GM18858 (cell line): ENCODE data around the gene ZMIZ1.
"Not testable (repeated sequence)": the region's sequence is repeated elsewhere in the genome, so short reads cannot be mapped to it uniquely, and the experiment has no call there.

Source experiments
- ATAC-seq: cut with Tn5 transposase; IDR thresholded peaks from one replicate; pipeline ENCODE4 v1.9.1; 2021; ENCODE audit not compliant: unreplicated experiment

The ZMIZ1 gene

DNA sequence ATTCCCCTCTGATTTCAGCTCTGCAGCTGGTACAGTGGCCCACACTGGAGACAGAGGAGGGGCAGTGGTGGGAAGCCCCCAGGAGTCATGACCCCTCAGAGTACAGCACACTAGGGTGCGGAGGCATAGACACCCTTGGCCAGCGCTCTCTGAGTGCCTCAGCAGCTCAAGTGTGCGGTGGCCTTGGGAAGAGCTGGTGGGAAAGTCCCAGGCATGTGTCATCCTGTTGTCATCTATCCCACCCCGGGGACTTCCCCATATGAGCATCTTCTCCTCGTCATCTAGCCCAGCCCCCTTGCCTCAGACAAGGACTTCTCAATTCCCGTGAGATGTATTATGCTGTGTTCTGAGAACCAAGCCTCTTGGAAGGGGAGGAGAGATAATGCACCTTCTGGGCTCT lies 262.9 kb downstream of the ZMIZ1 start:
- peak; percentile 67 for ATAC-seq

DNA sequence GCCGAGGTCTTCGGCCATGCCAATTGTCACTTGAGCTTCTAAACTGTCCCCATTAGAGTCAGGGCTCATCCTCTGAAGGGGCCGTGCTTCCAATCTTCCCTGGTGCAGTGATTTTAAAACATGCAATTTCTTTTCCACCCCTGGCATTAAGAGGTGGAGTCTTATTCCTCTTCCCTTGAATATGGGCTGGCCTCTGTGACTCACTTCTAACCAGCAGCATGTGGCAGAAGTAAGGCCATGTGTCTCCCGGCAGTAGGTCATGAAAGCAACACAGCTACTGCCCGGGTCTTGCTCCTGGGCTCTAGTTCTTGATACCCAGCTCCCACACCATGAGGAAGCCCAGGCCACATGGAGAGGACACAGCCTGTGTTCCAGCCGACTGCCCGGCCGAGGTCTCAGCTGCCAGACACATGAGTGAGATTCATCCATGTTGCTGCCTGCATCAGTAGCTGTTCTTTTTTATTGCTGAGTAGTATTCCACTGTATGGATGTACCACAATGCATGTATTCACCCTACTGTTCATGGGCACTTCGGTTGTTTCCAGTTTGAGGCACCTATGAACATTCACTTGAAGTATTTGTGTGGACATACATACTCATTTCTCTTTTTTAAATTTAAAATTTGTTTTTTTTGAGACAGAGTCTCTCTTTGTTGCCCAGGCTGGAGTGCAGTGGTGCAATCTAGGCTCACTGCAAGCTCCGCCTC lies 264.0 kb downstream of the ZMIZ1 start:
- not testable (repeated sequence) for ATAC-seq

DNA sequence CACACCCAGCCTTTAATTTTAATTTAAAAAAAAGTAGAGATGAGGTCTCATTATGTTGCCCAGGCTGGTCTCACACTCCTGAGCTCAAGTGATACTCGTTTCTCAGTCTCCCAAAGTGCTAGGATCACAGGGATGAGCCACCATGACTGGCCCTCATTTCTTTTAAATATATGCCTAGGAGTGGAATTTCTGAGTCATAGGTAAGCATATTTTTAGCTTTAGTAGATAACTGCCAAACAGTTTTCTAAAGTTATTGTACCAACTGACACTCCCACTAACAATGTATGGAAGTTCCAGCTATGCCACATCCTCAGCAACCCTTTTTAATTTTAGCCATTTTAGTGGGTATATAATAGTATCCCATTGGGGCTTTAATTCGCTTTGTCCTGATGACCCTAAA lies 264.7 kb downstream of the ZMIZ1 start:
- no peak for ATAC-seq

DNA sequence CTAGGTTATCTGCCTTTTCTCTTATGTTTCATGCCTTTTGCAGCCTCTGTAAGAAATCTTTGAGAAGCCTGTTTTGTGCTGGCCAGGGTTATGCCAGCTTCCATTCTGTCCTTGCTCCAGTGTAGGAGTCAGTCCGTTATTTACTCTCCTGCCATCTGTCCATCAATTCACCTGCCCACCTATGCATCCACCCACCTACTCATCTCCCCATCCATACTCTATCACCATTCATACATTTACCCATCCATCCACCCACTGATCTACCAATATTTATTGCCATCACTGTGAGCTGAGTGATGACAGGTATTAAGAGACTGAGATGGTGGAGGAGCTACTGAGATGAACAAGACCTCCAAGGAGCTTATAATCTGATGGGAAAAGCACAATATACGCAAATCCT lies 265.8 kb downstream of the ZMIZ1 start:
- ATAC-seq: no peak

DNA sequence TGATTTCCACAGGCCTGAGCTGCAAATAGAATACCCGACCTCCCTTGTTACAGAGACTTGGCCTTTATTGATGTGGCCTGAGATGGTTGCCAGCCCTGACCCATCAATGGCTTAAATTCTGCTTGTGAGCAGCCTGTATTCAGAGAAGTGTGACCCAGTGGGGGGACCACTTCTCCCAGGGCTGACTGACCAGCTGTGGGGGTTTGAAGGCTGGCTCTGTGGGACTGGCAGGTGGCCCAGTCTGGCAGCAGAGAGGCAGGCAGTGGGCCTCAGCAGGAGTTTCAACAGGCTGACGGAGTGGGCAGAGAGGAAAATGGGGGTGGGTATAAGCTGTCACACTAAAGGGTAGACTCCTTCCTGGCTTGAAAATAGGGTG lies 266.3 kb downstream of the ZMIZ1 start:
- no peak for ATAC-seq

DNA sequence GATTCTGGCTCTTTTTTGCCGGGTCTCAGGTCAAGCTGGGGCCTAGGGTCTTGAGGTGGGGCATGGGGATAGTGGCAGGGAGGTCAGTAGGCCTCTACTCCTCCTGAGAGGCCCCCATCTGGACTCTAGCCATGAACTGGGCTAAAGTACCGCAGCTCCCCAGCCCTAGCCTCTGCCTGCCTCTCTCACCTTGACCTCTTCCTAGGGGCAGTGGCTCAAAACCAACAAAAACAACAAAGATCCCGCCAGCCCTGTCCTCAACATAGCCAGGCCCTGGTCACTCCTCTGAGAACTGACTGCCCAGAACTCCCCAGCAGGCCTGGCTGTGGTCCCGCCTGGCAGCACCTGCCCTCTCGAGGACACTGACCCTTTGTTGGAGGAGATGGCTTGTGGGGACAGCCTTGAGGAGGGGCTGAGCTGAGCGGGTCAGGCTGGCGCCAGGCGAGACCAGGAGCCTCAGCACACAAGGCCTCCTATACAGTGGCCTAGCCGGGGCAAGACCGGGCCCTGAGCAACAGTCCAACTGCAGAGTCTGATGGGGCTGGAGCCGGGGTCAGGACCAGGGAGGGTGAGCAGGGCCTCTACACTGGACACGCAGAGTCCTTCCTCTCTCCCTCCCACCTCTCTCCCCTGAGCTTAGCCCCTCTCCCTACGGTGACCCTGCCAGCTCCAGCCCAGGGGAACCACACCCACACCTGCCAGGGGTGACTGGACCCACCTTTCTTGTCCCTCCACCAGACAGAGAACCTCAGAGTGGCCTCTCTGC lies 266.9 kb downstream of the ZMIZ1 start:
- ATAC-seq: no peak

DNA sequence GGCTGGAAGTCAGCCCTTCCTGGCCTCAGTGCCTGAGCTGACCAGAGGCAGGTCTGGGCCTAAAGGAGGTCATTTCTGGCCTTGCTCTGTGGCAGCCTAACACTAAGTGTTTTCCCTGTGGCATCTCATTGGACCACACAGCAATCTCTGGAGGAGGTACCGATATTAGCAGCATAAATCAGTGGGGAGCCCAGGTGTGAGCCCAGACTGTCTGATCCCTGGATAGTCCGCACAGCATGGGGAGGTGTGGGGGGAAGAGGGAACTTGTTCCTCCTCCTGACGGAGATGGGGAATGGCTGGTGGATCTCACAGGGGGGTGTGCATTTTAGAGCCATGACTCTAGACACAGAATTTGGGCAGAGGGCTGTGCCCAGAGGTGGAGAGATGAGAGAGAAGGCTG lies 267.5 kb downstream of the ZMIZ1 start:
- ATAC-seq: no peak

DNA sequence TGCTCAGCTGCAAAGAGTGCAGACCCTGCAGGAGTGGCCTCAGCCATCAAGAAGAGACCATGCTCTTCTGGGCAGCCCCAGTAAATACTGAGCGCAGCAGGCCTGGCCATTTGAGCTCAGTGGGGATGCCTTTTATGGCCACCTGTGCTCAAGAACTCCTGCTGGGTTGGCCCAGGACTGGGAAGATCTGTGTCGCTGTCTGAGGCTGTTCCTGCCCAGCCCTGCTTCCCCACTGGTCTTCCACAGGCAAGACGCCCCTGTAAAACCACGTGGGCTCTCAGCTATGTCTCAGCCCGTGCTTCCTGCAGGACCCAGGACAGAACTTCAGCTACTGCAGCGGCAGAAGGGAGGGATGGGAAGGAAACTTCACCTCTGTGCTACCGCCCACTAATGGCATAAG lies 268.0 kb downstream of the ZMIZ1 start:
- no peak for ATAC-seq

DNA sequence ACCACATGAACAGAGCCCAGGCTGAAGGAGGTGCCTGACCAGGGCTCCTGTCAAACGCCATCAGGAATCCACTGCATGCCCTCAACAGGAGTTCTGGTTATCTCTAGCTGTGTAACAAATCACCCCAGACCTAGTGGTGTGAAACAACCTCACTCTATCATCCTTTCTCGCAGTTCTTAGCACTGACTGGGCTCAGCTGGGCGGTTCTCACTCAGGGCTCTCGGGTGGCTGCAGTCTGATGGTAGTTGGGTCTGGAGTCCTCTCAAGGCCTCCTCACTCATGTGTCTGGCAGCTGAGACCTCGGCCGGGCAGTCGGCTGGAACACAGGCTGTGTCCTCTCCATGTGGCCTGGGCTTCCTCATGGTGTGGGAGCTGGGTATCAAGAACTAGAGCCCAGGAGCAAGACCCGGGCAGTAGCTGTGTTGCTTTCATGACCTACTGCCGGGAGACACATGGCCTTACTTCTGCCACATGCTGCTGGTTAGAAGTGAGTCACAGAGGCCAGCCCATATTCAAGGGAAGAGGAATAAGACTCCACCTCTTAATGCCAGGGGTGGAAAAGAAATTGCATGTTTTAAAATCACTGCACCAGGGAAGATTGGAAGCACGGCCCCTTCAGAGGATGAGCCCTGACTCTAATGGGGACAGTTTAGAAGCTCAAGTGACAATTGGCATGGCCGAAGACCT lies 269.2 kb downstream of the ZMIZ1 start:
- ATAC-seq: not testable (repeated sequence)

DNA sequence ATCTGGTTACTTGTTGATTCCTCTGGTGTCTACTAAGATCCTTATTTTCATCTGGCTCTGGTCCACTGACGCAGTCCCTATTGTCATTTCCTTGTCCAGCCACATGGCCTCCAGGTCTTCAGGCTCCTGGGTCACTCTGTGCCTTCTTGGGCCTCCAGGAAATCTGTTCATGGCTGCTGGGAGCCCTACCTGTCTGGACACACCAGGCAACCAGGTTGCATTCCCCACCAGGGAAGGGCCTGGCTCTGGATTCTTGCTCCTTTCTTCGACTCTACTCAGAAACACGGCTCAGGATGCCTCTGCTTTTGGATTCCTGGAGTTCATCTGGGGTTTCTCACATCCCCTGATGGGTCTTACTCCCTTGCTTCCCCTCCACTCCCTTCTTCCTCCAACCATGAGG lies 270.5 kb downstream of the ZMIZ1 start:
- no peak for ATAC-seq

DNA sequence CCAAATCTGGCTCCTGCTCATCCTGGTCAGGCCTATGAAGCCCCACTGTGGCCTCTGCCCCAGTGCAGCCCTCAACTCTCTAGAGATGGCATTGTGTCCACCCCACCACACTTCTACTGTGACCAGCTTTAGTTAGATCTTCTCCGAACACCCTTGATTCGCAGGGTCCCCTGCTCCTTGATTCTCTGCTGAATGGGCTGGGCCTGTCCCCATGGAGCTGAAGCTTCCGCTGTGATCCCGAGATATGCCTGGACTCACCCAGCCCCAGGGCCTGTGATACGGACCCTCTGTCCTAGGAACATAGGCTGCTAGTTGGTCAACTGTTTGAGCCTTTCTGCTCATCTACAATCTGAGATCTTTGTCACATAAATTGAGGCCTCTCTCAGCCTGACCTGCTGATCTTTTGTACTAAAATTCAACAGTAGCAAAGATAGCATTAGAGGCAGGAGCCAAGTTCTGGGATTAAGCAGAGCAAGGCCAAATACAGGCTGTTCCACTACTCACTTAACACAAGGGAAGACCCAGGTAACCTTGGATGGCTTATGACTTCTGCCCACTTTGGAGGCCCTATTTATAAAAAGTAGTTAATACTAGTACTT lies 272.0 kb downstream of the ZMIZ1 start:
- no peak for ATAC-seq

DNA sequence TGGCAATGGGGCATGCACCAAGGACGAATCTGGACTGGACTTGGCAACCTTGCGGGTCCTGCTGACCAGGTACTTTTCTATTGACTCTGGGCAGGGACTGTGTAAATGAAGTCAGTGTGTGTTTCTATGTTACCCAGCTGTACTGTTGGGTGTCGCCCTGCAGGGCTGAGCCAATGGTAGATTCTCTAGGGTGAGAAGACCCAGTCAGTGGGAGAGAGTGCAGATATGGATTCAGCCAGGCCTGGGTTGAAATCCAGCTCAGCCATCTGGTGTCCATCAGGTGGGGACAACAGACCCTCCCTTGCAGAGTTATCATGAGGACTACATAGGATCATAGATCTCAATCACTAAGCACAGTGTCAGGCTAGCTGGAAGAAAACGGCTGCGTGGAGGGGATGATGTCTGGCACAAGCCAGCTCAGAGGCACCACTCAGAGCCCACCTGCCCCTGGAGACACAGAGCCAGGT lies 273.6 kb downstream of the ZMIZ1 start:
- no peak for ATAC-seq

DNA sequence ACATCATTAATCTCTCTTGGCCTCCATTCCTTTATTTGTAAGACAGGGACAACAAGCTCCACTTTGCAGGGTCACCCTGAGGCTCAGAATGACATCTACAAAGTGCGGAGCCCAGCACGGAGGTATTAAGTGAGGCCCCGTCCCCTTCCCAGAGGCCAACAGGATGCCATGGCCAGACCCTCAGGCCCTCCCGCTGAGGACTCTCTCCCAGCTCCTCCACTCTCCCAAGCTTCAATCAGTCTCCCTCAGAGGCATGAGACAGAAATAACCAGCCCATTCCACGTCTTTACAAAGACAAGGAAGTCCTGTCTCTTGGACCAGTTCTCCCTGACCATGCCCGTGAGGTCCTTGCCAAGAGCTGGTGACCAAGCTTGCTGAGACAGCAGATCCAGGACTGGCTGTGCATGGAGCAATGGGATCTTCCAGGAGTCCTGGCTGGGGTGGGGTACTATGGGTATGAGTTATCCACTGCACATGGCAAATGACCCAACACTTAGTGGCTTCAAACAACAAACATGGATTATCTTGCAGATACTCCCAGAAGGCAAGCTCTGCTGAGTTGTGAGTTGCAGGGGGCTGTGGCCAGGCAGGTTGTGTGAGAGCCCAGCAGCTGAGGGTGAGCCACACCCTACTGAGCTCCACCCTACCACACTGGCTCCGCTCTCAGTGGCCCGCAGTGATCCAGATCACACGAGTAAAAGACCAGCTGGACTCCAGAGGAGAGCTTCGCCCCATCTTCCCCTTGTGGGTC lies 274.2 kb downstream of the ZMIZ1 start:
- no peak for ATAC-seq

DNA sequence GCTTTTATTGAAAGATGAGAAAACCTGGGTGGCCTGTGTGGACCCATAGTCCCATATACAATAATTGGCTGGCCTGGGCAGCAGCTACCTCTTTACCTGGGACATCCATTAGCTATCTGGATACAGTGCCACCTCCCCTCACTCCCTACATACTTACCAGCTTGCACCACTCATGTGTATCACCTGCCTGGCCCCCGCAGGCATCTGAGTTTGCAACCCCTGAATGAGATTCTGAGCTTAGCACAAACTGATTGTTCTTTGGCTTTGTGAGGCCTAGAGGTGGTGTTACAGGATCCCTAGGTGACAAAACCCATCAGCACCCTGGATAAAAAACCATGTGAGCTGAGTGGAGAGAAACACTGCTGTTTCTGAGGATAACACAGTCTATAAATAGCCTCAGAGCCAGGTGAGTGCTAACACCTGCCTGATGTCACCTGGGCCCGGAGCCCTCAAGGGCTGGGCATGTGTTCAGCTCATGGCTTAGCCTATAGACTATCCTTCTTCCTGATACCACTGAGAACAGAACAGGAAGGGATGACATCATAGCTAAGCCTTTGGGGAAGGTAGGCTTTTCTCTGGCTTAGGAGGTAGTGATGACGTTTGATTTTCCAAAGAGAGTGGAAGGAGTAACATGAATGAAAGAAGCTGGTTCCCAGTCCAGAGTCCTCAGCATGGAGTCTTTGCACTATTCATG lies 275.9 kb downstream of the ZMIZ1 start:
- no peak for ATAC-seq

DNA sequence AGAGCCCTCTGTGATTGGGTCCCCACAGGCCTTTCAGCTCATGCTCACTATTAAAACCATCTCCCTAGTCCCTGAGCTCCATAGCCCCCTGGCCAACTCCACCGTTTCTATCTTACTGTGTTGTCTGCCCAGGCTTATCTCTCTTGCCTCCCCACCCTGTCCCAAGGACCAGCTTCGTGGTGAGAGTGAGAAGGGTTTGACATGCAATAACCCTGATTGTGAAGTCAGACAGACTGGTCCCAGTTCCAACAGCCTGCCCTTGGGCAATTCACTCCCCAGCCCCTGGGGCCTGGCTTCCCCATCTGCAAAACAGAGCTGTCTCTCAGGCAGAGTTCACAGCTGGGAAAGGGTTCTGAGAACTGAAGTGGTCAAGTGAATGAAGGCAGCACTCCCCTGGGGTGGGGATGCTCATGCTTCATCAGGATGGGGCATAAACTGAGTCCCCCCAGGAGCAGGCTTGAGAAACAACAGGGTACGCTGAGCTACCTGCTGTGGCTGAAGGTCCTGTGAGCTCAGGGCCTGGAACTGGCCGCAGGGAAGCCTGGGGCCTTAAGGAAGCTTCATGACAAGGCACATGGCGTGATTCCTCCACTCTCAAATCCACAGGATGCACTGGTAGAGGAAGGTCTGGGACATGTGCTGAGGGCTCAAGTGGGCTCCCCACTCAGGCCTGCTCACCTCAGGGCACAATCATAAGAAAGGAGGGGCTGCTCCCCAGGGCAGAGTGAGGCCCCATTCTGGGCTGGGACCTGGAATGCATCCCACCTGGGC lies 276.7 kb downstream of the ZMIZ1 start:
- ATAC-seq: no peak

DNA sequence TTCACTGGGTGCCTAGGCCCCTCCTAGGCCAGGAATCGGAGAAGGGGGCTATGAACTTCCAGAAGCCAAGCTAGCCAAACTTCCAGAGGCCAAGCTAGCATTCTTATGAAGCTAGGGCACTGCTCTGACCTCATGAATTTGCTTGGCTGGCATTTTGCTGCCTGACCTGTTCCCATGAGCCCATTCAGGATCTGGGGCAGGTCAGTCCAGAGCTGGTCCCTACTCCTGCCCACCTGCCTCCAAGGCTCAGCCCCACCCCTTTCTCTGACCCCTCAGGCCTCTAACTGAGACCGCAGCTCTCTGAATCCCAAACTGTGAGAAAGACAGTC lies 277.2 kb downstream of the ZMIZ1 start:
- ATAC-seq: no peak

DNA sequence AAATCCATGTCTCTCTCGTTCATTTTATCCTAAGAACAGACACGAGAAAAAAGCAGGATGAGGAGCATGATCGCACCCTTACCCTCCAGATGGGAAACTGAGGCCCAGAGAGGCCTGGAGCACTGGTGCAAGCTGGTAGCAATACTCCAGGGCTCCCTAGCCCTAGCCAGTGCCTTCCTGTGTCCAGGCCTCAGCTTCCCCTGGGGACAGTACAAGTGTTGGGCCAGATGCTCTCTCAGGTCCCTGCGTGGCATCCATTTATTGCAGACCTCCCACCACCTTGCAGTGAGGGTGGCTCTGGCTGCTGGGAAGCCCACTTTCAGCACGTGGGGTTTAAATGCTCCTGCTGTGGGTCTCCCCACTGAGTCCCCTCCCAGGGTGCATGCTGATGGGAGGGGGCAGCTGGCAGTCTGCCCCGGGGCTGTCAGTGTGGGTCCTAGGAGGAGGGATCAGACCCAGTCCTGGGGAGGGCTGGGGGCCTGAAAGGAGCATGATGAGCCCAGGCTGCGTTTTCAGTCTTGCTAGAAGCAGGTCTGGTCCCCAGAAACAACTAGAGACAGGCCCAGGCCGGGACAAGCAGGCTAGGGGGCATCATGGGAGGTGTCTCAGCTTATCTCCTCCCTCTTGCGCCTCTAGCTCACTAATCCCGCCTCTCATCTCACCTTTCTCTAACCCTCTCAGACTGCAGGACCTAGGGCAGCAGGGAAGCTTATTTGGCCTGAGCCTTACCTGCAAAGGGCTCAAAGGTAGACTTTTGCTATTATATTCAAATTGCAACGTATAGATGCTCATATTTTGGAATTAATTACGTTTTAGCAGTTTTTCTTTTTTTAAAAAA lies 277.8 kb downstream of the ZMIZ1 start:
- no peak for ATAC-seq

DNA sequence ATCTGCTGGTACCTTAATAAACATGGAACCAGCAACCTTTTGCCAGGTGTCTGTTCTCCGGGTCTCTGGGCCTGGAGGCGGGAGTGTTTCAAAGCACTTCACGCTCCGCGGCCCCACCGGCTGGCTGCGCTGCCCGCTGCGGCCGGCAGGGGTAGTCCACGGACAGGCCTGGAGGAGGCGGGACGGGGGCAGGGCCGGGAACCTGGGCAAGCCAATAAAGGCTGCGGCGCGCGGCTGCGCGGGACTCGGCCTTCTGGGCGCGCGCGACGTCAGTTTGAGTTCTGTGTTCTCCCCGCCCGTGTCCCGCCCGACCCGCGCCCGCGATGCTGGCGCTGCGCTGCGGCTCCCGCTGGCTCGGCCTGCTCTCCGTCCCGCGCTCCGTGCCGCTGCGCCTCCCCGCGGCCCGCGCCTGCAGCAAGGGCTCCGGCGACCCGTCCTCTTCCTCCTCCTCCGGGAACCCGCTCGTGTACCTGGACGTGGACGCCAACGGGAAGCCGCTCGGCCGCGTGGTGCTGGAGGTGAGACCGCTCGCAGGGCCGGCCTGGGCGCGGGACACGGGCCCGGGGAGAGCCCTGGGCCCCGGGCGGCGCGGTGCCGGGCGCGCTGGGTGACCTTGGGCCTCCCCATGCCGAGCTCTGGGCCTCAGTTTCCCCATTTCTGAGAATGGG lies 278.6 kb downstream of the ZMIZ1 start, which contains the start of gene PPIF:
Gene PPIF (plus strand): TSS at position 244 of the 668 bp plus-strand sequence. CDS start 80 bp downstream, at position 324.
- ATAC-seq: peak; percentile 60
